ENCODE data around the gene RAD23A. TPM values are rescaled to one million over a fixed set of nuclear protein-coding genes. Genes with fewer than 3 reads are reported as not detected.

RAD23A gene
- polyA plus RNA-seq, 2 of the 4 experiments (the other 2 are of a cell fraction) = 56.2 to 71.6 TPM

GRCh38 chr19:12973236-12973635, 27.6 kb downstream of the RAD23A start:
- no peaks in the 10 kb centered on the region for H3K9me3 ChIP-seq
- ChIA-PET POLR2A (no interaction called here), CTCF (interaction anchor here (0.6 to 16.3 kb wide), 4 partner anchors 7 to 157 kb away, joined by 3 to 309 read pairs (median 58); partner anchors contain the start of gene DAND5)
- peaks cover 15% of the 10 kb centered on the region; the same call in 2 of the 3 replicates for H3K4me1 ChIP-seq
- no peak for ATAC-seq
- 94% methylated on average over 15 of the region's 16 CpGs for WGBS (ENCODE audit: missing lambda C conversion rate)
- no peak for DNase-seq (ENCODE audit: low read depth in 1 of 2, low spot score in 1 of 2)
- no peak for FAIRE-seq
- no peak for TF ChIP-seq HMGXB4 (CRISPR knock-in tag; IDR thresholded peaks at IDR 0.05; ENCODE audit: borderline replicate concordance)
- no peak for TF ChIP-seq HOXA7 (CRISPR knock-in tag; IDR thresholded peaks at IDR 0.05)
- TF ChIP-seq JUNB (IDR thresholded peaks at IDR 0.05) = no peak
- TF ChIP-seq CTCF (IDR thresholded peaks at IDR 0.05) = no peak
- TF ChIP-seq EP300 (IDR thresholded peaks at IDR 0.05) = no peak
- TF ChIP-seq MAZ (IDR thresholded peaks at IDR 0.05; ENCODE audit: borderline replicate concordance, low read depth, low read length) = no peak
- TF ChIP-seq NR3C1 (IDR thresholded peaks at IDR 0.05) = no peak
- no peak for TF ChIP-seq BCL3 (IDR thresholded peaks at IDR 0.05)
- TF ChIP-seq CBX2 (IDR thresholded peaks at IDR 0.05; ENCODE audit: borderline replicate concordance, low read depth) = no peak
- TF ChIP-seq MAFK (IDR thresholded peaks at IDR 0.05; ENCODE audit: partially characterized antibody) = no peak
- no peak for TF ChIP-seq CHD2 (IDR thresholded peaks at IDR 0.05; ENCODE audit: low read length, partially characterized antibody)
- H3K27ac ChIP-seq = no peak overlapping the region
- H3K4me2 ChIP-seq = no peak overlapping the region
- H3K4me3 ChIP-seq = no peak overlapping the region

GRCh38 chr19:12974301-12975220, 28.9 kb downstream of the RAD23A start:
- CTCF ChIA-PET = interaction anchor here (0.6 to 16.3 kb wide), 8 partner anchors 8 to 194 kb away, joined by 3 to 309 read pairs (median 4); partner anchors contain the start of gene DAND5
- H3K4me2 ChIP-seq = peak overlapping the region; percentile 26; the same call in 1 of the 3 replicates
- H3K9me3 ChIP-seq = no peaks in the 10 kb centered on the region
- ATAC-seq (no peak), DNase-seq (ENCODE audit: low read depth in 1 of 2, low spot score in 1 of 2) (no peak), FAIRE-seq (no peak)
- POLR2A ChIA-PET = no interaction called here
- H3K27ac ChIP-seq = peak overlapping the region in 1 of 2 experiments; percentile 35; a peak in 2 of 6 replicates
- peaks cover 11% of the 10 kb centered on the region; the same call in 2 of the 3 replicates for H3K4me1 ChIP-seq
- 62% methylated on average over 12 of the region's 19 CpGs for WGBS (ENCODE audit: missing lambda C conversion rate)
- no peak overlapping the region for H3K4me3 ChIP-seq
- TF ChIP-seq CEBPB (IDR thresholded peaks at IDR 0.05) = no peak
- no peak for TF ChIP-seq PHF8 (IDR thresholded peaks at IDR 0.05; ENCODE audit: borderline replicate concordance, low read depth)
- TF ChIP-seq SREBF2 (IDR thresholded peaks at IDR 0.05) = no peak
- TF ChIP-seq NFE2L2 (conservative IDR thresholded peaks at IDR 0.05; ENCODE audit: low read length) = no peak
- TF ChIP-seq EHMT2 (IDR thresholded peaks at IDR 0.05; ENCODE audit: low read depth) = no peak
- TF ChIP-seq ELK1 (IDR thresholded peaks at IDR 0.05; ENCODE audit: low read depth, low read length) = no peak
- TF ChIP-seq POLR2A (IDR thresholded peaks at IDR 0.05; ENCODE audit: low read length) = no peak
- no peak for TF ChIP-seq CTCF (IDR thresholded peaks at IDR 0.05)
- no peak for TF ChIP-seq ZNF302 (CRISPR knock-in tag; IDR thresholded peaks at IDR 0.05)
- no peak for TF ChIP-seq NPAS2 (CRISPR knock-in tag; IDR thresholded peaks at IDR 0.05; ENCODE audit: borderline replicate concordance)
- no peak for TF ChIP-seq BCL3 (IDR thresholded peaks at IDR 0.05)
- TF ChIP-seq RARB (CRISPR knock-in tag; IDR thresholded peaks at IDR 0.05) = no peak
- no peak for TF ChIP-seq USF2 (IDR thresholded peaks at IDR 0.05)
- TF ChIP-seq HOXB13 (CRISPR knock-in tag; IDR thresholded peaks at IDR 0.05; ENCODE audit: low read depth) = no peak

All from A549 (cell line).